Pons (tissue), 1 donor: ENCODE data around the gene NEB.
A peak's percentile ranks its signal among the peaks of the same experiment; 100 is the strongest.
"Not testable (repeated sequence)": the region's sequence is repeated elsewhere in the genome, so short reads cannot be mapped to it uniquely, and the experiment has no call there.

Experiments
- DNase-seq: peaks from one replicate; pipeline ENCODE4 v3.0.0-alpha.2; 2016; ENCODE audit warnings: low spot score

NEB gene

DNA sequence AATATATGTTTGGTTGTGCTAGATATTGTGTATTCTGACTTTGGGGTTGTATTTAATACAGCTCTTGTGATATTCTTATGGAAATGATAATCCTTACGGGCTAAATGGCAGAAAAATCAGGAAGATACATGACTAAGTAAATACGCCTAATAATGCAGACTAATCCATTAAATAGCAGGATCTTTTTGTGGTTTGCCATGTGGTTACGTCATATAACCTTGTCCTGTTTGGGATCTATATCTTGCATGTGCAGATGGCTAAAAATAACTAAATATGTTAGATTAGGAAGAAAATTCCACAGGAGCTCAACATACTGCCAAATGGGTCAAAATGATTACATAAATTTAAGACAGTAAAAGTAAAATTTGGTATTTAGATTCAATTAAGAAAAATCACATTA is 83.0 kb downstream of the NEB start:
- DNase-seq: no peak

DNA sequence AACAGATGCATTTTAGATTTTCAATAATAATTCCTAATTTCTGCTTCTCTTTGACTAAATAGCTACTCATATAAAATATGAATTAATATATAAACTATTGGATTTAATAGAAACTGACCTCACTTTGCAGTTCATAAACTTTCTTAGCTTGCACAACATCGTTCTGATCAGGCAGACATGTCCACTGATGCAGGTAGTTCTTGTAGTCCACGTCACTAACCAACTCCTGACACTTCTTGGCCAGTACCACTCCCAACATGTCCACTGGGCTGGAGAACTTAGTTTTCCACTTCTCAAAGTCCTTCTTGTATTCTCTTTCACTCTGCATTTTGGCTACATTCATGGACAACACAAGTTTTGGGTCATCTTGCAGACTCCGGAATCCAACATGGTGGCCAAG is 83.8 kb downstream of the NEB start:
- no peak for DNase-seq

DNA sequence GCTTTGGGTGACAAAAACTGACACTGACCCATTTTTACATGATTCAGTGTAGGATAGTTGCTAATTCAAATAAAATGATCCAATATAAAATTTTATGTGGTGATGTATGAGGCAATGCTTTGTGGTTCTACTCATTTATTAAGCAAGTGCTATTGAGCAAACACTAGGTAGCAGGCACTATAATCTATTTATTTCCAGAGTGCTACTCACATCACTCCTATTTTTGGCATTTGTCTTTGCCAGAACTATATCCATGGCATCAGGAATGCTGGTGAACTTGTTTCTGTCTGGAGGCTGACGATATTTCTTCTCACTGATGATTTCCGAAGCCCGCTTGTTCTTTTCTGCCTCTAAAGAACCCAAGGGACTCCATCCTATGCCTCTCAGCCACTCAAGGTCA is 84.3 kb downstream of the NEB start:
- no peak for DNase-seq

DNA sequence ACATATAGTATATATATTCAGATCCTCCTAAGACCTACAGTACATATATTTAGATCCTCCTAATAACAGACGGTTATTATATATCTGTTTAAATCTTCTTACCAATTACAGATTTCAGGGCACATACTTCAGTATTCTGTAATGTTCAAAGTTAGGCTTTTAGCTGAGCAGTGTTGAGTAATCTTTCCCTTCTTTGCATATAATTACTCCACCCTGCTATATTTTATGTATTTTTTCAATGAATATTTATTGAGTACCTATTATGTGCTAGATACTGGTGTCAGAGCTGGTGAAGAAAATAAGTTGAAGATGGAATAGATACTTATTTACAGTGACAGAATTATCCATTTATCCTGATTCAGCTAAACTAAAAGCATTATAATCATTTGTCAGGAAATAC is 84.9 kb downstream of the NEB start:
- no peak for DNase-seq

DNA sequence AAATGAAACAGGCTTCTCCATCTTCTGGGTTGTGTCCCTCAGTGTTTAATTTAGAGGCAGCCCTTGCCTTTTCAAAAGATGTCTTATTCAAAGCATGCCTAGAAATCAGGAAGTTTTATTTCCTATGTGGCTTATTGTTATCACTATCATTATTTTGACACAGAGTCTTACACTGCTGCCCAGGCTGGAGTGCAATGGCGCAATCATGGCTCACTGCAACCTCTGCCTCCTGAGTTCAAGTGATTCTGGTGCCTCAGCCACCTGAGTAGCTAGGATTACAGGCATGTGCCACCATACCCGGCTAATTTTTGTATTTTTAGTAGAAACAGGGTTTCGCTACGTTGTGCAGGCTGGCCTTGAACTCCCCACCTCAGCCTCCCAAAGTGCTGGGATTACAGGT is 87.8 kb downstream of the NEB start:
- DNase-seq: not testable (repeated sequence)

DNA sequence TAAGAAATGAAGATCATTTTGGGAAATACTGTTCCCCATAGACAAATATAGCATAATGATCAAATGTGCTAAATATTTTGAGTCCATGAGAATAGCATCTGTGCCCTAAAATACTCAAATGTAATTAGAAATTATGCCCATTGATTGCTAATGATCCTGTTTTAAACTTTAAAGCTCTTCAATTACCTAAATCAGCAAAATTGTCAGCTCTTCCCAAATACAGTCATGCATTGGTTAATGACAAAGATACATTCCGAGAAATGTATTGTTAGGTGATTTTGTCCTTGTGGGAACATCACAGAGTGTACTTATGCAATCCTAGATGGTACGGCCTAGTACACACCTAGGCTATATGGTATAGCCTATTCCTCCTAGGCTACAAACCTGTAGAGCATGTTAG is 89.7 kb downstream of the NEB start:
- DNase-seq: no peak

DNA sequence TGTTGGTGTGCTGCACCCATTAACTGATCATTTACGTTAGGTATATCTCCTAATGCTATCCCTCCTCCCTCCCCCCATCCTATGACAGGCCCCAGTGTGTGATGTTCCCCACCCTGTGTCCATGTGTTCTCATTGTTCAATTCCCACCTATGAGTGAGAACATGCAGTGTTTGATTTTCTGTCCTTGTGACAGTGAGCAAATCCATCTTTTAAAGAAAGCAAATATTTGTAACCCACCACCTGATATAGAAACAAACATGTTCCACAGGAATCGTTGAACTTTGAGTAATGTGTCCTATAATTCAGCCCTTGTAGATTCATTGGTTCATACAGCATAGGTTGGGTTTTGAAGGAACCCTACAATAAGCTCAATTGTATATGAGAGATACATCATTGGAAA is 92.4 kb downstream of the NEB start:
- DNase-seq: not testable (repeated sequence)

DNA sequence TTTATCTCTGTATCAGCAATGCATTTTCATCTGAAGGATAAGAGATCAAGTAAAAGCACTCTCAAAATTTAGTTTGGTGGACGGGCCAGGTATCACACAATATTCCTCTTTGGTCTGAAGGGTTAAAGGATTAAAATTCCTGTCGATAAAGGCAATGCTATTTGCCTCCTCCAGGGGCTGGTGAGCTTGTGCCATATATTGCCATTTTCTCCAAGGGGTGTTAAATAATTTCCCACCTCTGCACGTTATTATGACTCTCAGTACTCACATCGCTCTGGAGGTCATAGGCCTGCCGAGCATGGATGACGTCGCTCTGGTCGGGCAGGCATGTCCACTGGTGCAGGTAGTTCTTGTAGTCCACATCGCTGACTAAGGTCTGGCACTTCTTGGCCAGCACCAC is 94.2 kb downstream of the NEB start:
- DNase-seq: no peak

DNA sequence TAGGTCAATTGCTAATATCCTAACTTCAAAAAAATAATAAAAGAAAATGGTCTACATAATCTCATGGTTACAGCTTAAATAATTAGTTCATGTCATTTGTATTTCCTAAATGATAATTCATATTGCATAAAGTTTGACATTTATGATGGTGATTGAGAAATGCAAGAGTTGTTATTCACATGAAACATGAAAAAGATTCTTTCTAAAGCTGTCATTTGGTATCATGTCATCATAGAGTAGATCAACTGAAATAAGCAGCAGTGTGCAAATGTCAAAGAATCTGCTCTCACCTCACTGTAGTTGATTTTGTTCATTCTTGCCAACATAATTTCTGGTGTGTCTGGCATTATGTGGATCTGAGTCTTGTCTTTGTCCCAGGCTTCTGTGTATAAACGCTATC is 95.3 kb downstream of the NEB start:
- DNase-seq: no peak

DNA sequence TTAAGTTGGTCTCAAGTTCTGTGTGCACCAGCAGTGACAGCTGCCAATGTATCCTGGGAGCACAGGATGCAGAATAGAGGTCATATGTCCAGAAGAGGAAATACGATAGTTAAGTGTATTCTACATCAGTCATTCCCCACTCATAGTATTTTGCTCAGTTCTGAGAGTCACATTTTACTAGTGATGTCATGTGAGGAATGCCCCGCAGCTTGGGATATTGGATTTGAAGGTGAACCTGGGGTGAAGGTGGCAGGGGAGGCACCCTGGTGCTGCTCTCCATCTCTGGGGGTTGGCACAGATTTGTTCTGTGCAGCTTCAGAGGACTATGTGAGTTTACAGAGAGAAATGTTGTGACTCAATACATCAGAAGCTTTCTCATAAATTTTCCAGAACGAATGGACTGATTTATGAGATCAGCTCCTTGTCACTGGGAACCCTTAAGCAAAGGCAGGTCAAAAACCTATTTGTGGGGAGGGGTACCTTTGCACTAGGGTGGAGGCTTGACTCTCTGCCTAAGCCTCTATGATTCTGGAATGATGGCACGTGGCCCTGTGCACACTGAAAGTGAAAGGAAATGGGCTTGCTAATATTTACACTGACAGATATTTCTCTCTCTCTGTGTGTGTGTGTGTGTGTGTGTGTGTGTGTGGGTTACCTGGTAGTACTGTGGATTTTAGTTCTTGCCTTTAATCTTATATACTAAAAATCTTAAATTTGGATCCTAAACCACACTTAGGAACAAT is 95.9 kb downstream of the NEB start:
- peak; percentile 13 for DNase-seq

DNA sequence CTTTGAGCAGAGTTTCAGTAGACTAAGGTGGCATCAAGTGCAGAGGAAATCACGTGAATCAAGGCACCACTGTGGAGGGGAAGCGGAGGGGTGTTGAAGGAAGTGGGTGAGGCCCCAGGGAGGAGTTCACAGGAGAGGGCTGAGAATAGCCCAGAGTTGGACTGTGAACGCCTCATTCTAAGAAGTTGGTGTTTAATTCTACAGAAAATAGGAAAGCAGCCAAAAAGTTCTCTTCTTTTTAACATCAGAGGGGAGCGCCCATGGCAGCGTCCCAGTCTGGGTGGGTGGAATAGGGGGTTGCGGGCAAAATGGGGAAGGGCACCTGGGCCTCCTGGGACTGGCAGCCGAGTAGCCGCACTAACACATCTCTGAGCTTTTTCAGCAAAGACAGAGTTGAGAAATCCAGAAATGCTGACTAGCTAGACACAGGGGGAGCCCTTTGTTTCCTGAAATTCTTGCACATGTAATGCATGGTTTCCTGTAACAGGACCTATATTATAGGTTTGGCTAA is 97.0 kb downstream of the NEB start:
- DNase-seq: peak; percentile 11

DNA sequence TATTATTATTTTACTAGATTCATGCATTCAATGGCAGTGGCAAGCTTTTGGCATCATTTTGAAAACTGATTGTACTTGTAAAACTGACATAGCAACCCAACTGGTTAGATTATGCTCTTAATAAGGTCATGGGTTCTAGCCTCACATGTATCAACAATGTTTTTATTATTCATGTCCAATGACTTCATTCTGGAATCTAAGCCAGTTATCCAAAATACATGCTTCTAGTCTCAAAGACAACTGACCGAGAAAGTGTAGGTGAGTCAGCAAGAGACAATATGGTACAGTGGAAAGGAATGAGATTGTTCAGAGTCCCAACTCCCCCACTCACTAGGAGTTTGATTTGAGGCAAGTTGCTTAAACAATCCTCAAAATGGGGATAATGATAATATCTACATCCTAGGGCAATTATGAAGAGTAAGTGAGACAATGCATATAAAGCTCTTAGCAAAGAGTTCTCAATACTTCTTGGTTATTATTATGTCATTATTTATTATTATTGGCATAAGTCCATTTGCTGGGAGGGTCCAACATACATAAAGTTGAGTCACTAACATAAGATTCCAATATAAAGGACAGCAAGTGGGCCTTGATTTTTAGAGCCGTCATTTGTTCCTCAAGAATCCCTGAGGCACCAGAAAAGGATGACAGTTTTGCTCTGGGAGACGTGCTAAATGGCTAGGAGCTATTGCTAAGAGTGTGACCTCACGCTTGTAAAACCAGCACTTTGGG is 99.4 kb downstream of the NEB start:
- no peak for DNase-seq

DNA sequence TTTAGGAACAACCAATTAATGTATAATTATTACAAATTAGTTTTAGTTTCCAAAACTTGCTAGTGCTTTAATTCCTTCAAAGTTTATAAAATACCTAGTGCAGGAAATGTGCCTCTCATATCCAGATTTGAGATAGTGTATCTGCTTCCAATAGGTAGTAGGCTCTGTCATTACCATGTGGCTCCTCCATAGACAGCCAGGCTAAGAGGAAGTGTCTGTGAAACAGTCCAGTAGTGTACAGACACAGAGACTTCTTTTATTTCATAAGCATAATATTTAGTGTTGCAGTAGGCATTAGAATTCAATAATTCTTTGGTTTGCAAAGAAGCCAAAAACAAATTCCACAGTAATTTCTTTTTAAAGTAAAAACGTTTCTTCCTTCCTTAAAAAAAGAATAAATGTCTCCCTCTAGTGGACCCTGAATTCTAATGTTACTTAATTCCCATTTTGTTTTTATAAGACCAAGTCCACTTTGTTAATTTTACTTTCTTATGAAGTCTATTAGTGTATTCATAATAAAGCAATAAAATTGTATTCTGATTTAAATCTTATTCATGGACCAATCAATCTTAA is 101.2 kb downstream of the NEB start:
- DNase-seq: no peak

DNA sequence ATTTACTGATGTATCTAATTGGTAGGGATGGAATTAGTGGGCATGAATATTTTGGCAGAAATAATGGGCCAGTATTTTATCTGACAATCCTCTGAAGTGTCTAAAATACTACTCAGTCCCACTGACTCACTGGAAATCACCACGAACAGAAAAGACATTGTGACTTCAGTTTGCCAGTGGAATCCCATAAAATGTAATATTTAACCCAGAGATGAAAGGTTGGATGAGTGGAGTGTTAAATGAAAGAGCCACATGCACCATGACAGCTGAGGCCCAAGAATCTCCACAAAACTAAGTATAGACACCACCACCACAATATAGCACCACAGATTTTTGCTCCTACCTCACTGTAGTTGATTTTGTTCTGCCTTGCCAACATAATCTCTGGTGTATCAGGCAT is 103.9 kb downstream of the NEB start:
- no peak for DNase-seq

DNA sequence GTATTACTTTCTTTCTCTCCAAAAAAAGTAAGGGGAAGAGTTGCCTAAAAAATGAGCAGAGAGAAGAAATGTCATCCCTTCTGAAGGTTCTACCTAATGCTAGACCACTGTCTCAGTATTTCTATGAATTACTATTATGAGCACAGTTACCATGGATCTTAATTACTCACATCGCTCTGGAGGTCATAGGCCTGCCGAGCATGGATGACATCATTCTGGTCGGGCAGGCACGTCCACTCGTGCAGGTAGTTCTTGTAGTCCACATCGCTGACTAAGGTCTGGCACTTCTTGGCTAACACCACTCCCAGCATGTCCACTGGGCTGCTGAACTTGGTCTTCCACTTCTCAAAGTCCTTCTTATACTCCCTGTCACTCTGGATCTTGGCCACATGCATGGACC is 106.9 kb downstream of the NEB start:
- no peak for DNase-seq

DNA sequence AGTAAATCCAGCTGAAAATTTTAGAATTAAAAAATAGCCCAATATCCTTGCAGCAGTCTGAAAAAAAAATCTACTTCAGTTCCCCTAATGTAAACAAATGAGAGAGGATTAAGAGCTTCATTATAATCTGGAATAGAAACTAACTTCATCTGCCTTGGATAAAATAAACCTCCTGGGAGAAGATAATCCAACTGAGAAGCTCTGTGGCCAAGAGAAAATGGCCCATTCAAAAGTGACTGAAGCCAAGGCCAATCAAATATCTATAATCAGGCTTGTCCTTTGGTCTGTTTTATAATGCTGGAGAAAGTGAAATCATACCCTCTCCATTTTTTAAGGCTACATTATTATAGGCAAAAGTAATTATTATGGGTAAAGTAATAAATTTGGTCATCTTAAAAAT is 110.0 kb downstream of the NEB start:
- no peak for DNase-seq

DNA sequence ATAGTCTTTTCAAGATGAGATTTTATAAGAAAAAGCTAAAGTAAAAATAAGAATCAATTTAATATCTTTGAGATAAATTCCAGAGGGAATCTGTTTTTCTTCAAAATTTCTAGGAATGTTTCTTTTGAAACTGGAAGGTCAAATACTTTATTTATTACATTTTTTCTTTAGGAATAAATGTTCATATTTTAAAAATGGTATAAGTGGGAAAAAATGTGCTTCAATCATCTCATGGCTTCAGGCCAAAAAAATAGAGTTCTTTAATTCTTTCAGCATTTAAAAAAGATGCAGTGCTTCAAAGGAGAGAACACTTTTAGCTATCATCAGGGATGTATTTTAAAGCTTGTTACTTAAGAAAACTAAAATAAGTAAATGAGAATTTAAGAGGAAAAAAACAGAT is 110.6 kb downstream of the NEB start:
- DNase-seq: no peak

DNA sequence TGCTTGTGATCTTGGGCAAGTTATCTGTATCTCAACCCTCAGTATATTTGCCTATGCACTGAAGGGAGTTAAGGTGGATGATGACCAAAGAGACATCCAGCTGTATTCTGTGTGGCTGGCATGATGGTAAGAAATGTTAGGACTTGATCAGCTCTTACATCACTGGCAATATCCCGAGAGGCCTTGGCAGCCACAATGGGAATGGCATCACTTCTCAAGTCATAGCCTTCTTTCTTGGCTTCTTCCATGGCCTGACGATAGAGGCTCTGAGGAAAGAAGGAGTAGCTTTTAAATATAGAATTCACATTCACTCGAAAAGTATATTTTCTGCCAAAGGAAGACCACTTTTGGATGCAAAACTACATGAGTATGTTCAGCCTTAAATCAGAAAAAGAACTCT is 113.5 kb downstream of the NEB start:
- no peak for DNase-seq

DNA sequence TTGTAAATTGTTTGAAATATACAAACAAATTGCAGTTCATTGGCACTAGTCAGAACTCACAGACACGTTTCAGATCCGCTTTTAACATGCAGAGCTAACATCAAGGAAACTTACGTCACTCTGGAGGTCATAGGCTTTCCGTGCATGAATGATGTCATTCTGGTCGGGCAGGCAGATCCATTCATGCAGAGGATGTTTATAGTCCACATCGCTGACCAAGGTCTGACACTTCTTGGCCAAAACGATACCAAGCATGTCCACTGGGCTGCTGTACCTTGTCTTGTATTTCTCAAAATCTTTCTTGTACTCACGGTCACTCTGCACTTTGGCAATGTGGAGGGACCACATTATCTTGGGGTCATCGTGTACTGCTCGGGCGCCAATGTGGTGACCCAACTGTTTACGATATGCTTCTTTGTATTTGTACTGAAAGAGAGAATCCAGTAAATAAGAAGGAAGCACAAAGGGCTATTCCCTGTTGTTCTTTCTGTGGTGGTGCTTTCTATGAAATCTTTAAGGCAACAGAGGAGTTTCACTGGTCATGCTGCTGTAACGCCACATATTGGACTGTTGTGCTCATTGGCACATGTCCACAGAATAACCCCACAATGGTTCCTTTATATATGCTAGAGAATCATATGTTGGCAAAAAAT is 114.8 kb downstream of the NEB start:
- no peak for DNase-seq

DNA sequence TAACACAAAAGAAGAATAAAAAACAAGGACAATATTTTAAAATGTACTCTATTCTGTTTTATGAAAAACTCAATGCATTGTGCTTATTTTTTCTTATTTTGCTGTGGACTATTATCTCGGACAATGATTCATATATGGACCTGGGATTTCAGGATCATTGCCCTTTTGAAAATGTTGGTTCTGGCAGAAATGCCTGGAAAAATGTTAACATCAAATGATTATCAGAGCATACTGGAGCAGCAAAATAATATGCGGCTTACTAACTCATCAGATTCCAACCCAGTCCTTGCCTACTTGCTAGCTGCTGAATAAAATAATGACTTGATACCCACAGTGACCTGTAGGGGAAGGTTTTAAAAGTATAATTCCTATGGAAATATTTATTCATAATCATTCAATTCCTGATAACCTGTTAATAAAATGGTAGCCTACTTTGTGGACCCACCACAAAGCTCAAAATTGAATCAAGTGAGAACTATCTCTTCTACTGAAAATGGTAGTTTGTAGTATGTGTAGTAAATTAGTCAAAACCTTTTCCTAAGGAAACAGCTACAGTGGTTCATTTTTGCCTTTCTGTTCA is 117.4 kb downstream of the NEB start:
- no peak for DNase-seq

DNA sequence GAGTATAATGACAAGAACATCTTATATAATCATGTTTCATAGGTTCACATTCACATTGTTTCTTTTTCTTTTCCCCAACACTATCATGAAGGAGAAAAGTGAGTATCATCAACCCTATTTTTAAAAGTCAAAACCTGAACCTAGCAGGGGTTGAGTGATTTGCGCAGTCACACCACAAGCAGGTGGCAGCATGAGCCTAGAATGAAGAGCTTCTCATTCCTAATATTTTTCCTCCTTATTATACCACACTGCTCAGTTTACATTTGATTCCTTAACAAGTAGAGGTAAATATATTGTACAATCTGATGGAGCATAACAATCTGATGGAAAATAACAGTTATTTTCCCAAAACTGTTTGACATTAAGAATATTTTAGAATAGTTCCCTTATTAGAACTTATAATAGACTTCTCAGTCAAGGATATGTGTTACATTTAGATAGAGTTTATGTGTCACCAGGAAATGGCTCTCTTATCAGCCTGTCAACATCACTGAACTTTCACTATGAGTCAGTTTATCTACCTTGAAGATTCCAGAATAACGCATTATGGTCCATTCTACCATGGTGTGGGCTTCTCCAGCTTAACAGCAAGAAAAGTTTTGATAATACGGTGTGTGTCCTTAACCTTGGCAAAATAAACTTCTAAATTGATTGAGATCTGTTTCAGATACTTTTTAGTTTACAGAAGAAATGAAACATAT is 119.5 kb downstream of the NEB start:
- DNase-seq: no peak

DNA sequence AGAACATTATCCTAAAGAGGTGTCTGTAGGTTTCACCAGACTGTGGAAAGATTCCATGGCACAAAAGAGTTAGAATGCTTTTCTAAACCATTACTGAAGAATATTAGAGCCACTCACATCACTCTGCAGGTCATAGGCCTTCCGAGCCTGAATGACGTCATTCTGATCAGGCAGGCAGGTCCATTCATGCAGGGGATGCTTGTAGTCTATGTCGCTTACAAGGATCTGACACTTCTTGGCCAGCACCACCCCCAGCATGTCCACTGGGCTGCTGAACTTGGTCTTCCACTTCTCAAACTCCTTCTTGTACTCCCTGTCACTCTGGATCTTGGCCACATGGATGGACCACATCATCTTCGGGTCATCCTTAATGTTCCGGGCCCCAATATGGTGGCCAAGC is 120.1 kb downstream of the NEB start:
- no peak for DNase-seq
